Measurements from ENCODE around the gene FNDC3B.

Gene FNDC3B

DNA sequence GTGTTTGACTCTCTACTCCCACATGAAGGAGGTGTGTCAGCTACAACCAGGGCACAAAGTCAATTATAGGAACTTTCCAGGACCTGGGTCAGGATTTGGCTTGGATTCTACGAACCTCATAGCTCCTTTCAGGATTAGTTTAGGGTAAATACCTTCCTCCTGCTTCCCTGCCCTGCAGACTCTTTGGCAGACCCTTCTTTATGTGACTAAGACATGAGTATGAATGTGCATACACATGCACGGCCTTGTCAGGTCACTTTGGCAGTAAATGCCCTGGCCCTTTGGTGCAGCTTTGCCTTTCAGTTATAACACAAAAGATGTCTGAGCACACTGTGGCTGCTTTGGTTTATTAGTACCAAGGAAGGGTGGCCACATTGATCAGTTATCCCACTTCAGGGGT is 340.0 kb downstream of the FNDC3B start:
- DNase-seq, result no peak

DNA sequence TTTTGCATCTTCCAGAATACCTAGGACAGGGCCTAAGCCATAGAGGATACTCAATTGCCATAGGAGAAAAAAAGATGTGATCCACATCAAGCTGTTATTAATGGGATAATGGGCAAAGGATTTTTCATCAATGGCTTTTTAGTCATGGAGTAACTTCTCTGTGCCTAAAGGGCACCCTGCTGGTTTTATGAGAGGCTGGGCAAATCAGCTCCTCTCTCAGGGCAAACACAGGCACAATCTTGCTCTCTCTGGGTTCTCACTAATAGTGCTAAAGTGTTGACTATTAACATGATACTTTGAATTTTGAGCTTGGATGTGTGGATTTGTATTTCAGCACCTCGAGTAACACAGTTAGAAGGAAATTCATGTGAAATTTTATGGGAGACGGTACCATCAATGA is 341.3 kb downstream of the FNDC3B start:
- DNase-seq, result no peak

DNA sequence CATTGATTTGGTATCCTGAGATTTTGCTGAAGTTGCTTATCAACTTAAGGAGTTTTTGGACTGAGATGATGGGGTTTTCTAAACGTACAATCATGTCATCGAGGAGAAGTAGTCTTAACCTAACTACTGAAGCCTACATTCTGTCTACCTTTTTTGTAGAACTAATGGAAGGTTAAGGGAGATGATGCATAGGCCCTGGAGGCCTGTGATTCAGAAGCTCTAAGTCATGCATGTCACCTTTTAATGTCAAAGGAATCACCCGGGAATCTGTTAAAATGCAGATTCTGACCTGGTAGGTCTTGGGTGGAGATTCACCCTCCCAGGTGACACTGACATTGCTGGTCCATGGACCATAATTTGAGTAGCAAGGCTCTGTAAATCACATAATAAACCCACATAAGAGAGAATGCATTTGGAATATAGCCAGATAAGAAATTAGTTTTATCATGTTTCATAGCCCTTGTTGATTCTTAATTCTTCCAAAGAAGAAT is 344.0 kb downstream of the FNDC3B start:
- DNase-seq, result no peak

DNA sequence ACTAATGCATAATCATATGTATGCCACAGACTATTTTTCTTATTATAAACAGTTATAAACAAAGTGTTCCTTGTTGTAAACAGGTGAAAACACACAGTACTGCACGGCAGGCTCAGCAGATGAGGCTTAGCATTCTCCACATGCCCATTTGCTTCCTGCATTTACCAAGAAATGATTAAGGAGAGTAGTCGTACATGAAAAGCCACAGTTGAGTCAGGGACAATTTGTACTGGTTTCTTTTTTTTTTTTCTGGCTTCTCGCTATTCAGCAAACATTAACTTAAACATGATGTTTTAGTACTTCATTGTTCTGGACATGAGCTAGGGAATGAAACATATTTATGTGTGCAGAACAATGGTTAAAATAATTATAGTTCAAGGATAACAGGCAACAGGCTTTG is 345.5 kb downstream of the FNDC3B start:
- DNase-seq, result no peak

DNA sequence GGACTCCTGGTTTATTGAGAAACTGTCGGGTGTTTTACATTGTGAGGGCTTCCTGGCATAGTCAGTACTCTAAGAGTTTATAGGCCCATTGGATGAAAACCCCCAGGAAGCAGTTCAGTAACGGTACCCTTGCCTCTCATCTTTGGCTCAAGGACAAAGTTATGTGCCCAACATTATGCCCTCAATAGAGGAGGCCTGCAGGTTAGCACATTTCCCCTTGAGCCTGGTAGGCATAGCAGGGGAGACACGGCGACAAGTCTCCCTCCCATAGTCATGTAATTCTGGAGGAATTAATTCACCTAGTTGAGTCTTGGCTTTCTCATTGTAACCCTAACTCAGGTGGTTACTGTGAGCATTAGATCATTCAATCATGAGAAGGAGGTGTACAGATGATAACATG is 348.4 kb downstream of the FNDC3B start:
- no peak for DNase-seq

DNA sequence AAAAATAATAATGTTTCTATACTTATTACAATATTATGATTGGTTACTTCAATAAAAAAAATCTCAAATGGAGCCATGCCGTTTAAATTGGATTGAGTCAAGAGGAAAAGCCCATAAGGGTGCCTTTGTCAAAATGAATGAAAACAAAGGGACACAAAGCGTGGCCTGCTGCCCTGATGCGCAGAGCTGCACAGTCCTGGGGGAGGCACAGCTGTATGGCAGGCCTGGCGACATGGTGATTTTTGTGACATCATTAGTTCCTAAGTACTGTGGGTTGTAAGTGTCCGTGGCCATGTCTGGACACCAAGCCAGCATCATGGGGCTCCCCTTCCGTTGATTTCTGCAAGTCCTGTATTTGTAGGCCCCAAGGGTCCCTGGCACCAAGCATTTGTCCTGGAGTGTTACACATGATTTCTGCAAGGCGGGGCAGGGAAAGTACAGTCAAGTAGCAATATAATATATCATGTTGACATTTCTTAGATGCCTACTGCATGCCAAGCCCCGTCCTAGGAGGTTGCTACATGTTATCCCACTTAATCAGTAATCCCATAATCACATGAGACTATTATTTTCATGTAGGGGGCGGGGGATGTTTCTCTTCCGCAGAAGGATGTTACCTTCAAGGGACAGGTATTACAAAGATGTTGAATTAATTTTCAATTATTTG is 349.2 kb downstream of the FNDC3B start:
- no peak for DNase-seq

DNA sequence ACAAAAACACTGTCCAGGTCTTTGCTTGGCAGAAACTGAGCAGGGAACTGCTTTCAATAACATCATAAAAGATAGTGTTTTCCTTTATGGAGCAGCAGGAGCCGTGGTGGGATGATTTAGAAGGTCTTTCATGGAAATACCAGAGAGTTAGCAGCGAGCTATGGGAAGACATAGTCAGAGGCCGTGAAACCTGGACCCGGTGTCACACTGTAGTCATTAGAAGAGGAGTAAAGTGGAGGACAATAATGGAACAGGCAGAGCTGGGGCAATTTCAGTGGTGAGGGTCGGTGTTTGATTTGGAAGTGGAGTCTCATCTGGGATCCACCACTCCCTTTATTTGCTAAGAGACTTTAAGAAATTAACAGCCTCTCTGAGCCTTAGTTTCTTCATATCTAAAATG is 351.4 kb downstream of the FNDC3B start:
- no peak for DNase-seq

DNA sequence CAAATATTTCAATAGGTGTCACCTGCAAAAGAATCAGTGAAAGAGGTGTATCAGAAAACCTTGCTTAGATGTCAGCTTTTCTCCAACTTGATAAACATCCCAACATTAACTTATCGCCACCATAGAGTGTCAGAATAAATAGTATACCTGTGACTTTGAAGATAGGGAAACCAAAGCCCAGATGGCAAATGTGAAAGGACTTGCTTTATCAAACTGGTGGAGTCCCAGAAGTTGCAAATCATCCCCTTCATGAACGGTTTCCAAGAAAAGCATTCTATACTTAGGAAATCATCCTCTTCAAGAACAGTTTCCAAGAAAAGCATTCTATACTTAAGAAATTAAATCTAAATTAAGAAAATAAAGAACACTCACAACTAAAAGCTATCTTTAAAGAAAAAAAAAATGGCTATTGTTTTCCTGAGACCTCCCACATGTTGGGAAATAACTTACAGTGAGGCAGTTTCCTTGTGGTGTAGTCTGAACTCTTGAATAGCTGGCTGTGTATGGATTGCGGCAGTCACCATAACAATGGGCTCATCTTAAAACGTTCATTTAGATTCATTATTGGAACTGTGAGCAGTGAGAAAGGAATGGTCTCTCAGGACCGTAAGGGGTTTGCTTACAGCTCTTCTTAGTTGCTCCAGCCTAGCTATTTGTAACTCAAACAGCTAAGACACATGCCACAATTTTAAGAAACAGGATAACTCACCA is 352.4 kb downstream of the FNDC3B start:
- DNase-seq, result no peak

DNA sequence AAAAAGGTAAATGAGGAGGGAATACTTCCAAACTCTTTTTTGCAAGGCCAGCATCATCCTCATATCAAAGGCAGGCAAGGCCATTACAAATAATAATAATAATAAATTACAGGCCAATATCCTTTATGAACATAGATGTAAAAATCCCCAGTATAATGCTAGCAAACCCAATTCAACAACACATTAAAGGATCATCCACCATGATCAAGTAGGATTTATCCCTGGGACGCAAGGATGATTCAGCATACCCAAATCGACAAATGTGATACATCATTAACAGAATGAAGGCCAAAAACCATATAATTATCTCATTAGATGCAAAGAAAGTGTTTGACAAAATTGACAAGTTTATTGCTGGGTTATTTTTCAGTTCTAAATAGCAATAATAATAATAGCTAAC is 355.3 kb downstream of the FNDC3B start:
- no peak for DNase-seq

DNA sequence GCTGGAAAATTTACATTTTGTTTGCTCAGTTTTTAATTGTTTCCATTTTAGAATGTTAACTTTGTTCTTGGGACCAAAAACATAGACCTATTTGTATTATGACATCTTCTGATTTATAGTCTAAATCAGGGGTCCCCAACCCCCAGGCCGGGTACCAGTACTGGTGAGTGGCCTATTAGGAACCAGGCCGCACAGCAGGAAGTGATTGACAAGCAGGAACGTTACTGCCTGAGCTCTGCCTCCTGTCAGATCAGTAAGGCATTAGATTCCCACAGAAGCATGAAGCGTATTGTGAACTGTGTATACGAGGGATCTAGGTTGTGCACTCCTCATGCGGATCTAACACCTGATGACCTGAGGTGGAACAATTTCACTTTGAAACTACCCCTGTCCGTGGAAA is 357.0 kb downstream of the FNDC3B start:
- no peak for DNase-seq

DNA sequence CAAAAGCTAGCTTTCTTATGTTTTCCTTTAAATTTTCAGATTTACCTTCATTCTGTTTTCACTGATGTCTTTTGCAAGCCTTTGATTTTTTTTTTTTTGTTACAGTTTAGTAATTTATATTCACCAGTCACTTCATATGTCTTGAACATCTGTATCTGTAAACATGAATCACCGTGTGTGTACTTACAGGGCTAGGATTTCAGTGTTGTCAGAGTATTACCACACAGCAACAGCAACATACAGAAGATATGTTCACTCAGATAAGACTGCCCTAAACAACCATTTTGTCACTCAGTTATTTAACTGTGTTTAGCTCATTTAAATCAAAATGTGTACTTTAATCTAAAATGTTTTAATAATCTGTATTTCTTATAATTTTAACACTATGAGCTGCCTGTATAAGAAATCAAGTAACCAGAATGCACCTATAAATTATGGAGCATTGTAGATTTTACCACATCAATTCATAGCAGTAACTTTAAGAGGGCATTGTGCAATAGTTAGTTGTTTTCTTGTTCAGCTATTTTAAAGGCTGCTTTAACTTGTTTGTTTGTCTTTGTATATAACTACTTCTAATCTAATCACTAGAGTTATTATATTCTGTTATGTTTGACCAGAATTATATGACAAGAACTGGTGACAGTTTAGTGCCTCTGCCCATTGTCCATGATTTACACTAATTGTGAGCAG is 358.5 kb downstream of the FNDC3B start:
- DNase-seq, result peak; percentile 48

DNA sequence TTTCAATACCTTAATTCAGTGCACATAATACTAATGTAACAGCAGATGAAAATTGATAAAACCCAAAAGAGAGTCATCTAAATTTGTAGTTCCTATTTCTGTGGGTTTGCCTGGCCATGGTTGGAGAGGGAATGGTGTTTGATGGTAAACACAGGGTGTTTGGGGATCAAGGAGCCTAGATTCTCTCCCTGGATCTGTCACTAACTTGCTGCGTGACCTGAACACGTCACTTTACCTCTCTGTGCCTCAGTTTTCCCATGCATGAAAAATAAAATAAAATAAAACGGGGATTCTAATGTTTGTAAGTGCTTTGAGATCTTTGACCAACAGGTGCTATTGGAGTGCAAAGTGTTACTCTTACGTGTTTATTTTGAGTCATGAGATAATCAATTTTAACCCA is 359.1 kb downstream of the FNDC3B start:
- no peak for DNase-seq

DNA sequence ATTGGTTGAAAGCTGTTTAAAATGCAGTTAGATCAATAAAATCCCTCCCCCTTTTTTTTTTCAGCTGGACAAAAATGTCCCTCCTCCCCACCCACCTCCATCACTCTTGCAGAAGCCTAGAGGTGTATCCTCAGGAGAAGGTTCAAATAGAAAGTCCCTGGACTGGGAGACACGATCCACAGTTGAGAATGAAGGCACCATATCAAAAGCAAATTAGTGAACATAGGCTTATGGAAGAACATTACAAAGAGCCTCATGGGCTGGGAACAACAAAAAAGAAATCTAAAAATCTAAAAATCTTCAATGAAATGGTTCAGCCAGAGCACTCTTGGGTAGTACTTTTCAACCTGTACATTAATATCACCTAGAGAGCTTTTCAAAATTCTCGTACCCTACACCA is 362.7 kb downstream of the FNDC3B start:
- no peak for DNase-seq

DNA sequence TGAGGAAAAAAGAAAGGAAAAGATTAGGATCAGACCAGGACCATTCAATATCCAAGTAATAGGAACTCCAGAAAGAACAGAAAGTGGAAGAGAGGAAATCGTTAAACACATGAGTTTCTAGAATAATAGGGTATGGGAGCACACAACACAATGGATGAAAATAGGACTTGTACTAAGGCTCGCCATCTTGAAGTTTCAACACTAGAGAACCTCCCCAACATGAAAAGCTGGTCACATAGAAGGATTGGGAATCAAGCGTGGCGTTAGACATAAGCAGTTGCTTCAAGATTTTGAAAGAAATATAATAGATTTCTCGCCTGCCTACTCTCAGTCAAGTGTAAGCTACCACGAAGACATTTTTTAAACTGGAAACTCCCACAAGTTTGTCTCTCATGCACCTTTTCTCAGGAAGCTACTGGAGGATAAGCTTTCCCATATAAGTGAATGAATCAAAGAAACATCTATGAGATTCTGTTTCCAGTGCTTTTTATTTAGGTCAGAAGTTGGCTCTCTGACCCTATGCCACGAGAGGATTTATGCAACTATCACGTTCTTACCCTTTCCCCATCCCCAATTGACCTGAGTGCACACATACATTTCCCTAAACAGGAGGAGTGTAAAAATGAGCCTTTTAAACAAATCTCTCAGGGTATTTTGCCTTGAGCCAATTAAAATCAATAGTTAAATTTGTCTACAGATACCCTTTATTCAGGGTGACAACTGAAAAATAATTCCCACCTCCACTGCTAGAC is 363.7 kb downstream of the FNDC3B start:
- no peak for DNase-seq

DNA sequence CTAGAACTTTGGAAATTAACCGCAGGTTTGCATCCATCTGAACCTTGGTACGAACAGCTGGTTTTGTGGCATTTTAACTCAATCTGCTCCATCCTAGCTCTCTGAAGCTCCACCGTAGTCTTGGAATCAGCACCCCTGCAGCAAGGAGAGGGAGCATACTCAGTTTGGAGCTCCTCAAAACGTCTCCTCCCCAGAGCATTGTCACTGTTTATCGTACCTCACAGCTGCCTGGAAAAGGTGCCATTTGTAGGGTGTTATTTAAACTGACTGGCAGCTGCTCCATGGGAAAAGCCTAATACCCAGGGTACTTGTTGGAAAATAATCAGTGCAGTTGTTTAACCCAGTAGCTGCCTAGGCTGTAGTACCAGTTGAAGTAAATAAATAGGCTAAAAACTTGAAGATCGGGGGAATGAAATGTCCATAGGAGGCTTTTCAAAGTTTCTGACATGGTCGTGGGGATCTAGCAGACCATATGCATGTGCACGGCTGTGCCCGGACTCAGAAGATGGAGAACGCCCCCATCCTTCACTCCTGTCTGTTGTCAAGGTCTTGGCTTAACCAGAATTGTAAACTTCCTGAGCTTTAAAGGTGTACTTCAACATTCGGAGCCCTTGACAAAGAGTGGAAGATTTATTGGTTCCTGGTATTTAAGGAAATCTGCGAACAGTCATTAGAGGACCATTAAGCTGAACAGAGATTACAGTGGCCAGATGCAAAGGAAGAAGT is 365.0 kb downstream of the FNDC3B start:
- DNase-seq, result peak; percentile 7

DNA sequence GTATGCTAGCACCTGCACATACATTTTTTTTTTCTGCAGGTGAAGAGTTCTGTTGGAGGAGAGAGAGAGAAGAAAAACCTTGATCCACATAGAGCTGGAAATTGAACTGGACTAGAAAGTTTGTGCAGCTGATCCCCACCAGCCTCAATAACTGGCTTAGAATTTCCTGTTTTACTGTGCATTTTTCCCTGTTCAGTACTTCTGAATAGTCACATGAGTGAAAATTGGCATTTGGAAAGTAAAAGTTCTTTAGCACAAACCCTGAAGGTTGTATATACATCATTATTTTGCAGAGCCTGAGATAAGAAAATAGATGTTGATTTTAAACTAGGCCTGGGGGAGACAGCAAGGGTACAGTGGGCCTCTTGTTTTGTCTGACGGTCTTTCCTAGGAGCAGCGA is 366.5 kb downstream of the FNDC3B start:
- DNase-seq, result no peak

DNA sequence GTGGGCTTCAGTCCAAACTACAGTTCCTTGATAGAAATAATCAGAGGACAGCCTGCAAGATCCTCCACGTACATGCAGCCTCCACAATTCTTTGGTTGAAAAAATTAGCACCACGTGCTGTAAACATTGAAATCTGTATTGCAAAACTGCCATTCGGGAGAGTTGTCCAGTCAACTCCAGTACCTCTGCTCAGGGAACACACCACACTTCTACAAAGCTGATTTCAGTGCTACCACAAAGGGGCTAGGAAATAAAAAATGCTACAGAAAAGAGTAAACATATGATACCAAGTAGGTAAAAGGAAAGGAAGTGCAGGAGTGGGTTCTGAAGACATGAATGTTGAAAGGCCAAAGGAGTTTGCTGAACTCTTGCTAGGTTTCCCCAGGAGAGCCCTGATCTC is 368.5 kb downstream of the FNDC3B start:
- DNase-seq, result no peak

DNA sequence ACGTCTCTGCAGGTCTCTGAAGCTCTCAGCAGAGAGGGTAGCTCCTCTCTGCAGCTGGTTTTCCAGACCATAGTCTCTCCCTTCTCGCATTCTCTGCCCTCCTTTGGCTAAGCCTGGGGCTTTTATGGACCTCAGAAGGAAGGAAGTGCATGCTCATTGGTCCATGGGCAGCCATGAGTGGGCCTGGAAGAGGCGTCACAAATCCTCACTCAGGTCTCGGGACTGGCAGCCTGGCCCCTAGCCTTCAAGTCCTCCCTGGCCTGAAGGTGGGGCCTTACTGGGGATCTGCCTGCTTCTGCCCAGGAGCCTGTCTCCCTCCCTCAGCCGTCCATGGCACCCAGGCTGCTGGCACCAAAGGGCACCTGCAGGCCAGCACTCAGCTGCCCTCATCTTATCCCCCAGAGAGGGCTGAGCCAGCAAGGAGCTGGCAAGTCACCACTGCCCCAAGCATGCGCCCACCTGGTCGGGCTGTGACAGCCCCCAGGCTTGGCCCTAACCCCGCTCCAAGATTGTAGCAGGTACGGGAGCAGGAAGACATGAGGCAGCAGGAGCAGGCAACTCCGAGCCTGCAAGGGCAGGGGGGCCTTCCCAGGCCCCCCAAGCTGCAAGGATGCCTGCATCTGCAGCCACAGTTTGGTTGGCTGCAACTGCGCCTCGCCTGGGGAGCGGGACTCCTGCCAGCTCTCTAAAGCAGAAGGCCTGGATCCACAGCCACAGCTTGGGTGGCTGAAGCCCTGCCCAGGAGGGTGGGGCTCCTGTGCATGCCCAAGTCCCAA is 371.5 kb downstream of the FNDC3B start:
- no peak for DNase-seq

DNA sequence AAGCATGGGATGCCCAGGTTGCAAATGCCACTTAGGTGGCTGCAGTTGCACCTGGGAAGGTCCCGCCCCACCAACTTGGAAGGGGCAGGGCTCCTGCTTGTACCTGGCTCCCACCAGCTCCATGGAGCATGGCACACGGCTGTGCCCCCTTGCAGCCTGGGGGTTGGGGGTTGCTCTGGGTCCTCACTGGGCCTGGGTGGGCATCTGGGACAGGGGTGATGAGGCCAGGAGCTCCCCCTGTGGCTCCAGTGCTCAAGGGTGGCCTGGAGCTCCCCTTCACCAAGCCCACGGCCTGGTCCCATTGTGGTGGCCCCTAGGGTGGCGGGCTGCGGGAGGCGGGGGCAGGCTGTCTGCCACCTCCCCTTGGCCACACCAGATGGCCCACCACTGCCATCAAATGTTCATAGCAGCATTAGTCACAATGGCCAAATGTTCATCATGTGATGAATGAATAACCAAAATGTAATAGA is 372.1 kb downstream of the FNDC3B start:
- DNase-seq, result no peak

DNA sequence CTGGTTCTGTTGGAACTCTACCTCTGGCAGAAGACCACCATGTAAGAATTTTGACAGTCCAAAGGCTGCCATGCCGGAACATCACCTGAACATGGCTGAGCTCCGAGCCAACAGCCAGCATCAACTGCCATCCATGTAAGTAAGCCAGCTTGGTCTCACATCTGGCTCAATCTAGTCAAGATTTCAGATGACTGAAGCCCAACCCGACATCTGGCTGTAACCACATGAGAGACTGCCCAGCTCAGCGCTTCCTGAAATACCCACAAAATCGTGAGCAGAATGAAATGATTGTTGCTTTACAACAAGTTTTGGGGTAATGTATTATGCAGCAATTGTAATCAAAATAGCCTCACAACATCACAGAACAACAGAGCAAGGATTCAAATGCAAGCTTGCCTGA is 375.9 kb downstream of the FNDC3B start:
- no peak for DNase-seq

DNA sequence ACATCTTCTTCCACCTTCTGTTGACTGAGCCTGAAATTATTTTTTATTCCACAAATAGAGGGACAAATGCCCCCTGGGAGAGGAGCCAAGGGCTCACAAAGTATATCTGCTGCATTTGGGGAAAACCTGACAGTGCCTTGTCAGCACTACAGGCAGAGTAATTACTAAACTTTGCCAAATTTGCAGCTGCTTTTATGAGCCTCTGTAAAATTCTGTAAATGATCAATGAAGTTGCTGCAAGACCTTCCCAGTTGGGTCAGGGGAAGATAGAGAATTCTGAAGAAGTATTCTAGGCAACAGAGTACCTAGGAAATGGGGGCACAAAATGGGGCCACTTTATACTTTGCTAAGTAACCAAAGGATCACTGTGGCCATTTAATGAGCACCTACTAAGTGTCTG is 398.3 kb downstream of the FNDC3B start:
- no peak for DNase-seq

DNA sequence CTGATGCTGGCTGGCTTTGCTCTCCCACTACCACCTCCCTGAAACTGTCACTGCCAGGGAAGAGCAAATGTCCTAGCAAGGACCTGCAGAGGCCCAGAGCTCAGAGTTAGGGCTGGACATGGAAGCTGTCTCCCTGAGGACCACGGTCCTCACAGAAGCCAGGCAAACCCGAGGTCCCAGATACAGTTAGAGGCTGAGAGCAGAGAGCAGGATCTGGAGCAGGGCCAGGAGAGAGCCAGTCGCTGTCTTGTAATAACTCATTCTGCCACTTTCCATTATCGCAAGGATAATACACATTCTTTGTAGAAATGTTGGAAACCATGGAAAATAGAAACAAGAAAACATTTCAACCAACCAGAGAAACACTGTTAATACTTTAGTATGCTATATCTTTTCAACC is 398.8 kb downstream of the FNDC3B start:
- no peak for DNase-seq

Data from NCI-H2171 treated with DMSO at 0.1 percent for 48 hours (cell line).